K562 (cell line): ENCODE data around the gene SCTR. TPM values are rescaled to one million over a fixed set of nuclear protein-coding genes. Genes with fewer than 3 reads are reported as not detected.

ENCODE experiments used
- ATAC-seq: fragments of 200-7000 bp; cut with Tn5 transposase; 3 replicates; pipeline ENCODE4 v1.9.1; 2020; ENCODE audit warnings: moderate library complexity
- BruUV-seq: library from RNA; stranded (reverse); fragments of 400-500 nt; replicated peaks from 2 replicates; lab custom pipeline; 2021; lab: Mats Ljungman, UMichigan
- CTCF ChIA-PET: fragments of 300-600 bp; formaldehyde crosslinking; extraction: SDS; loops from one replicate; lab custom pipeline; 2021; ENCODE audit warnings: low intra/inter-chr PET ratio; lab: Yijun Ruan, JAX
- POLR2A ChIA-PET: fragments of 300-600, 350-650 bp; sonication (Branson Sonifier 250); formaldehyde crosslinking; extraction: SDS; loops from one replicate; lab custom pipeline; 2021; ENCODE audit warnings: antibody characterized with exemption, inconsistent platforms; lab: Yijun Ruan, JAX
- DNase-seq, 4 experiments: peaks; one replicate each; pipeline versions ENCODE4 v3.0.0 to v3.0.0-alpha.2; 2011 to 2018; ENCODE audit warnings: low spot score in 3 of 4, mixed read lengths in 3 of 4; ENCODE audit errors: extremely low read depth in 1 of 4
- FAIRE-seq: peaks from 2 replicates; lab custom pipeline; 2011; peaks lifted over from hg19 to GRCh38; lab: Jason Lieb, UNC
- H2AFZ ChIP-seq: 2 replicates; pipeline ENCODE4 v1.6.0; 2011; ENCODE audit warnings: low read depth, low read length, control low read depth, inconsistent platforms
- H3K27ac ChIP-seq: fragments of 200-600 bp; 3 replicates; pipeline ENCODE4 v1.8.0; 2011; ENCODE audit warnings: low read depth, mild to moderate bottlenecking, control low read depth, inconsistent platforms, low read length, moderate library complexity, mixed read lengths; ENCODE audit errors: extremely low read depth
- H3K27me3 ChIP-seq, 2 experiments: fragments of 300-600 bp in 1 of 2; 2 replicates in 1 of 2; 3 replicates in 1 of 2; pipeline versions ENCODE4 v1.6.0 to v1.8.0; 2011; ENCODE audit warnings: inconsistent platforms in 2 of 2, low read length in 2 of 2, mild to moderate bottlenecking in 1 of 2, mixed read lengths in 1 of 2, moderate library complexity in 1 of 2; ENCODE audit not compliant: control insufficient read depth in 2 of 2, insufficient read depth in 2 of 2
- H3K36me3 ChIP-seq: fragments of 300-600 bp; 3 replicates; pipeline ENCODE4 v1.8.0; 2011; ENCODE audit warnings: mild to moderate bottlenecking, low read length, inconsistent platforms; ENCODE audit not compliant: control insufficient read depth, insufficient read depth
- H3K4me1 ChIP-seq, 2 experiments: fragments of 200-600 bp in 1 of 2; replicated peaks in 1 of 2; 2 replicates in 1 of 2; 3 replicates in 1 of 2; pipeline versions ENCODE4 v1.5.1 to v1.8.0; 2011; ENCODE audit warnings: inconsistent platforms in 2 of 2, low read length in 2 of 2, mild to moderate bottlenecking in 1 of 2, mixed read lengths in 1 of 2, moderate library complexity in 1 of 2; ENCODE audit not compliant: control insufficient read depth in 2 of 2, insufficient read depth in 2 of 2
- H3K4me2 ChIP-seq: 2 replicates; pipeline ENCODE4 v1.6.1; 2011; ENCODE audit warnings: low read length, control low read depth, inconsistent platforms, mixed read lengths; ENCODE audit not compliant: insufficient read depth
- H3K4me3 ChIP-seq: fragments of 200-600 bp; sonication (generic), shearing (Covaris generic); 2 replicates; pipeline ENCODE4 v1.5.1; 2016; ENCODE audit warnings: control low read depth, inconsistent platforms
- H3K79me2 ChIP-seq: fragments of 200-600 bp; 3 replicates; pipeline ENCODE4 v1.8.0; 2011; ENCODE audit warnings: low read length, inconsistent platforms; ENCODE audit not compliant: control insufficient read depth, insufficient read depth
- H3K9ac ChIP-seq, 2 experiments: 2 replicates each; pipeline versions ENCODE4 v1.6.0 to v1.6.1; 2011; ENCODE audit warnings: low read depth in 2 of 2, low read length in 2 of 2, control low read depth in 1 of 2, inconsistent platforms in 1 of 2, mild to moderate bottlenecking in 1 of 2, mixed read lengths in 1 of 2; ENCODE audit not compliant: insufficient read depth in 1 of 2
- H3K9me1 ChIP-seq: one replicate; pipeline ENCODE4 v1.6.0; 2011; ENCODE audit warnings: inconsistent platforms, mild to moderate bottlenecking, low read length, moderate library complexity; ENCODE audit not compliant: control insufficient read depth, insufficient read depth
- H3K9me3 ChIP-seq: replicated peaks from 2 replicates; pipeline ENCODE4 v1.5.1; 2011; ENCODE audit warnings: low read depth, low read length, inconsistent platforms; ENCODE audit not compliant: control insufficient read depth, insufficient read depth
- H4K20me1 ChIP-seq: replicated peaks from 2 replicates; pipeline ENCODE4 v1.6.1; 2011; ENCODE audit warnings: low read length, inconsistent platforms, mixed read lengths; ENCODE audit not compliant: control insufficient read depth, insufficient read depth
- FIP1L1 ChIP-seq: fragments of 200-400 bp; formaldehyde crosslinking; IDR thresholded peaks from 2 replicates; pipeline ENCODE4 v1.6.1; 2018; ENCODE audit warnings: mild to moderate bottlenecking, low read depth, low read length; ENCODE audit not compliant: poor library complexity, severe bottlenecking
- HOXB6 ChIP-seq: fragments of 250-450 bp; sonication (Bioruptor Pico); IDR thresholded peaks from 2 replicates; pipeline ENCODE4 v1.5.1; 2022; ENCODE audit warnings: mild to moderate bottlenecking, borderline replicate concordance
- ID3 ChIP-seq, 2 experiments: fragments of 250-450 bp in 1 of 2; fragments of 450-650 bp in 1 of 2; sonication (Bioruptor Pico) in 1 of 2; IDR thresholded peaks; 2 replicates each; pipeline versions ENCODE4 v1.6.1 to v1.8.0; 2016 to 2021; ENCODE audit warnings: mild to moderate bottlenecking in 2 of 2, moderate library complexity in 2 of 2, missing compliant biosample characterization in 1 of 2, missing genetic modification characterization in 1 of 2
- KLF6 ChIP-seq: fragments of 250-450 bp; sonication (Bioruptor Pico); IDR thresholded peaks from 2 replicates; pipeline ENCODE4 v1.4.0; 2020; ENCODE audit warnings: mild to moderate bottlenecking, moderate library complexity, borderline replicate concordance
- MYBL2 ChIP-seq, 2 experiments: fragments of 450-650 bp in 1 of 2; sonication (generic) in 1 of 2; formaldehyde crosslinking in 1 of 2; IDR thresholded peaks; 2 replicates each; pipeline versions ENCODE4 v1.6.1 to v1.8.1; 2017 to 2022; ENCODE audit warnings: borderline replicate concordance in 1 of 2, inconsistent platforms in 1 of 2, low read depth in 1 of 2, mild to moderate bottlenecking in 1 of 2, missing genetic modification reagents in 1 of 2, moderate library complexity in 1 of 2
- NCOA4 ChIP-seq: fragments of 450-650 bp; IDR thresholded peaks from 2 replicates; pipeline ENCODE4 v1.6.1; 2018; ENCODE audit warnings: mild to moderate bottlenecking; ENCODE audit not compliant: partially characterized antibody
- RNF2 ChIP-seq: sonication (generic); IDR thresholded peaks from 2 replicates; pipeline ENCODE4 v1.6.1; 2016
- TFAM ChIP-seq: fragments of 250-450 bp; sonication (Bioruptor Pico); conservative IDR thresholded peaks from 2 replicates; pipeline ENCODE4 v1.5.0; 2021; ENCODE audit warnings: mild to moderate bottlenecking, moderate library complexity
- ZBTB7A ChIP-seq: IDR thresholded peaks from 2 replicates; pipeline ENCODE4 v1.6.1; 2011; ENCODE audit warnings: low read depth, mild to moderate bottlenecking, low read length, moderate library complexity, borderline replicate concordance; ENCODE audit not compliant: control insufficient read depth
- WGBS: fragments of 100-300 bp; shearing (Covaris generic); methylation state at CpG from one replicate; pipeline ENCODE4 v1.1.6; 2016; ENCODE audit warnings: low coverage, mixed read lengths; ENCODE audit not compliant: insufficient coverage; ENCODE audit errors: missing lambda C conversion rate; 5-methylcytosine and 5-hydroxymethylcytosine counted together
- in situ Hi-C: fragments of 300-500 bp; cut with MboI; formaldehyde crosslinking; loops from 4 replicates; pipeline ENCODE4 v1.15.0; 2018; ENCODE audit warnings: inconsistent platforms, mixed read lengths
- intact Hi-C: fragments of 100-400 bp; cut with micrococcal nuclease; formaldehyde crosslinking; loops from 2 replicates; pipeline ENCODE4 v1.14.2; 2022
- polyA plus RNA-seq, 8 experiments: library from polyadenylated mRNA; depleted of rRNA in 4 of 8; stranded (reverse) in 5 of 8; unstranded in 3 of 8; fragments of >200 nt; fragmentation: Nextera tagmentation in 2 of 8; fragmentation: Illumina TruSeq in 1 of 8; extraction: Ambion mirVana in 2 of 8; extraction: Trizol in 1 of 8; gene quantifications; 2 replicates each; pipeline versions ENCODE4 v1.2.1 to v1.2.3, GENCODE V29; 2011 to 2014; ENCODE audit warnings: inconsistent platforms in 1 of 8, missing spikeins in 1 of 8
- total RNA-seq, 7 experiments: library from RNA; depleted of rRNA in 6 of 7; stranded (reverse); fragments of >200 nt in 6 of 7; fragmentation: Illumina TruSeq in 2 of 7; extraction: Trizol in 2 of 7; gene quantifications; 2 replicates each; pipeline versions ENCODE4 v1.2.1 to v1.2.3, GENCODE V29; 2011 to 2021; ENCODE audit warnings: low replicate concordance in 1 of 7
- TF ChIP-seq, protein P1 (sequence below): fragments of 250-450 bp; sonication (Bioruptor Pico); IDR thresholded peaks from 2 replicates; pipeline ENCODE4 v1.5.0; 2021; ENCODE audit warnings: mild to moderate bottlenecking, borderline replicate concordance
- TF ChIP-seq, protein P2 (sequence below): fragments of 450-650 bp; formaldehyde crosslinking; IDR thresholded peaks from 2 replicates; pipeline ENCODE4 v1.4.0; 2020; ENCODE audit warnings: mild to moderate bottlenecking, moderate library complexity
- TF ChIP-seq, protein P3 (sequence below): IDR thresholded peaks from 2 replicates; pipeline ENCODE4 v1.6.1; 2012; ENCODE audit warnings: low read depth, low read length, improper control_type of control experiment, borderline replicate concordance

Gene SCTR
- total and polyA plus RNA-seq, 9 of the 15 experiments (the other 6 are each of a cell fraction or from before 2014, with no cell fraction given): not detected

- TF ChIP-seq KLF6 (CRISPR knock-in tag) (no peak), FIP1L1 (no peak), ID3 (CRISPR knock-in tag; IDR thresholded peaks at IDR 0.05) (no peak), ID3 (tag; IDR thresholded peaks at IDR 0.05) (no peak)
- TF ChIP-seq, protein P1, sequence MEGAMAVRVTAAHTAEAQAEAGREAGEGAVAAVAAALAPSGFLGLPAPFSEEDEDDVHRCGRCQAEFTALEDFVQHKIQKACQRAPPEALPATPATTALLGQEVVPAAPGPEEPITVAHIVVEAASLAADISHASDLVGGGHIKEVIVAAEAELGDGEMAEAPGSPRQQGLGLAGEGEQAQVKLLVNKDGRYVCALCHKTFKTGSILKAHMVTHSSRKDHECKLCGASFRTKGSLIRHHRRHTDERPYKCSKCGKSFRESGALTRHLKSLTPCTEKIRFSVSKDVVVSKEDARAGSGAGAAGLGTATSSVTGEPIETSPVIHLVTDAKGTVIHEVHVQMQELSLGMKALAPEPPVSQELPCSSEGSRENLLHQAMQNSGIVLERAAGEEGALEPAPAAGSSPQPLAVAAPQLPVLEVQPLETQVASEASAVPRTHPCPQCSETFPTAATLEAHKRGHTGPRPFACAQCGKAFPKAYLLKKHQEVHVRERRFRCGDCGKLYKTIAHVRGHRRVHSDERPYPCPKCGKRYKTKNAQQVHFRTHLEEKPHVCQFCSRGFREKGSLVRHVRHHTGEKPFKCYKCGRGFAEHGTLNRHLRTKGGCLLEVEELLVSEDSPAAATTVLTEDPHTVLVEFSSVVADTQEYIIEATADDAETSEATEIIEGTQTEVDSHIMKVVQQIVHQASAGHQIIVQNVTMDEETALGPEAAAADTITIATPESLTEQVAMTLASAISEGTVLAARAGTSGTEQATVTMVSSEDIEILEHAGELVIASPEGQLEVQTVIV (CRISPR knock-in tag): no peak
Observed at GRCh38 chr2:119436993-119437772, 87.1 kb downstream of the SCTR start (continued).

DNA sequence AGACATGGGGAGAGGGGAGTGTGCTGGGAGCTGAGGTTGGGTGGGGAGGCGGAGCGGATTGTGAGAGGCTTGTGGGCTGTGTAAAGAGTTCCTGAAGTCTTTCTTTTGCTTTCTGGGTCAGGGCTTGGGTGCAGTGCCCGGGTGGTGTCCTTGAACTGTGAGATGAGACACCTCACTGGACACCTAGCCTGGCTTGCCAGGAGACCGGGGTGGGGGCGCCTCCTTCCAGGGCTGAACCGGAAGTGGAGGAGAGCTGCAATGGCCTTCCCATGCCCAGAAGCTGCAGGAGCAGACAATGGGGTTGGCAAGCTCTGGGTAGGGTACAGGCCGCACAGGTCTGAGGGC, 88.4 kb downstream of the SCTR start:
- intact Hi-C loops: no loop called here
- H3K4me1 ChIP-seq: peaks cover 4 to 21% of the 10 kb centered on the region in 2 experiments
- in situ Hi-C loops: no loop called here
- CTCF ChIA-PET: no interaction called here
- no peak overlapping the region for H3K9ac ChIP-seq
- H3K9me3 ChIP-seq: no peaks in the 10 kb centered on the region
- no peak overlapping the region for H3K4me2 ChIP-seq
- no peak overlapping the region for H3K27ac ChIP-seq
- FAIRE-seq (no peak), DNase-seq (no peak), ATAC-seq (no peak)
- no peaks in the 10 kb centered on the region for H3K36me3 ChIP-seq
- 51% methylated on average over 5 of the region's 7 CpGs for WGBS
- no peaks in the 10 kb centered on the region for H3K9me1 ChIP-seq
- H3K27me3 ChIP-seq: peaks cover 4 to 24% of the 10 kb centered on the region in 2 experiments; a peak in 3 of 5 replicates
- TF ChIP-seq HOXB6 (CRISPR knock-in tag) (no peak), RNF2 (no peak), NCOA4 (no peak), ZBTB7A (no peak), MYBL2 (IDR thresholded peaks at IDR 0.05; ENCODE audit: low read depth) (no peak), MYBL2 (CRISPR knock-in tag; IDR thresholded peaks at IDR 0.05; ENCODE audit: borderline replicate concordance) (no peak), TFAM (no peak)
- TF ChIP-seq, protein P2, sequence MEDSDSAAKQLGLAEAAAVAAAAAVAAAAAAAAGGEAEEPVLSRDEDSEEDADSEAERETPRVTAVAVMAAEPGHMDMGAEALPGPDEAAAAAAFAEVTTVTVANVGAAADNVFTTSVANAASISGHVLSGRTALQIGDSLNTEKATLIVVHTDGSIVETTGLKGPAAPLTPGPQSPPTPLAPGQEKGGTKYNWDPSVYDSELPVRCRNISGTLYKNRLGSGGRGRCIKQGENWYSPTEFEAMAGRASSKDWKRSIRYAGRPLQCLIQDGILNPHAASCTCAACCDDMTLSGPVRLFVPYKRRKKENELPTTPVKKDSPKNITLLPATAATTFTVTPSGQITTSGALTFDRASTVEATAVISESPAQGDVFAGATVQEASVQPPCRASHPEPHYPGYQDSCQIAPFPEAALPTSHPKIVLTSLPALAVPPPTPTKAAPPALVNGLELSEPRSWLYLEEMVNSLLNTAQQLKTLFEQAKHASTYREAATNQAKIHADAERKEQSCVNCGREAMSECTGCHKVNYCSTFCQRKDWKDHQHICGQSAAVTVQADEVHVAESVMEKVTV (CRISPR knock-in tag): no peak
- TF ChIP-seq, protein P3, sequence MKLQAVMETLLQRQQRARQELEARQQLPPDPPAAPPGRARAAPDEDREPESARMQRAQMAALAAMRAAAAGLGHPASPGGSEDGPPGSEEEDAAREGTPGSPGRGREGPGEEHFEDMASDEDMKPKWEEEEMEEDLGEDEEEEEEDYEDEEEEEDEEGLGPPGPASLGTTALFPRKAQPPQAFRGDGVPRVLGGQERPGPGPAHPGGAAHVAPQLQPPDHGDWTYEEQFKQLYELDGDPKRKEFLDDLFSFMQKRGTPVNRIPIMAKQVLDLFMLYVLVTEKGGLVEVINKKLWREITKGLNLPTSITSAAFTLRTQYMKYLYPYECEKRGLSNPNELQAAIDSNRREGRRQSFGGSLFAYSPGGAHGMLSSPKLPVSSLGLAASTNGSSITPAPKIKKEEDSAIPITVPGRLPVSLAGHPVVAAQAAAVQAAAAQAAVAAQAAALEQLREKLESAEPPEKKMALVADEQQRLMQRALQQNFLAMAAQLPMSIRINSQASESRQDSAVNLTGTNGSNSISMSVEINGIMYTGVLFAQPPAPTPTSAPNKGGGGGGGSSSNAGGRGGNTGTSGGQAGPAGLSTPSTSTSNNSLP: no peak
- POLR2A ChIA-PET: no interaction called here
- H3K4me3 ChIP-seq: no peak overlapping the region
- H2AFZ ChIP-seq: no peak overlapping the region
- no TSS peak for BruUV-seq
- H3K79me2 ChIP-seq: no peaks in the 10 kb centered on the region
- H4K20me1 ChIP-seq: 0 out of 2 replicates have a peak, but pooled peaks cover 3% of the 10 kb centered on the region
